GM04503 (cell line): ENCODE results near the gene GSN.
"Not testable (repeated sequence)": the region's sequence is repeated elsewhere in the genome, so short reads cannot be mapped to it uniquely, and the experiment has no call there.

Source experiments
- DNase-seq: peaks from one replicate; pipeline ENCODE4 v3.0.0-alpha.2; 2012; ENCODE audit warnings: low read depth

Gene GSN

GRCh38 chr9:121288673-121289025, 20.7 kb downstream of the GSN start:
- no peak for DNase-seq

- no peak for DNase-seq
Observed at GRCh38 chr9:121289026-121289771, 21.2 kb downstream of the GSN start.

GRCh38 chr9:121289772-121290370, 21.9 kb downstream of the GSN start:
- DNase-seq = no peak

- not testable (repeated sequence) for DNase-seq
Observed at GRCh38 chr9:121291536-121291935, 23.6 kb downstream of the GSN start.

GRCh38 chr9:121292051-121292450, 24.1 kb downstream of the GSN start:
- DNase-seq = no peak

GRCh38 chr9:121292801-121293241, 24.9 kb downstream of the GSN start:
- DNase-seq = no peak

- no peak for DNase-seq
Observed at GRCh38 chr9:121294151-121294743, 26.3 kb downstream of the GSN start.

GRCh38 chr9:121294866-121295661, 27.1 kb downstream of the GSN start:
- DNase-seq = no peak

- DNase-seq = no peak
Observed at GRCh38 chr9:121295662-121296191, 27.8 kb downstream of the GSN start.

GRCh38 chr9:121296213-121297127, 28.5 kb downstream of the GSN start:
- no peak for DNase-seq

- DNase-seq = no peak
Observed at GRCh38 chr9:121297389-121297788, 29.4 kb downstream of the GSN start.

- no peak for DNase-seq
Observed at GRCh38 chr9:121298016-121298538, 30.1 kb downstream of the GSN start.

GRCh38 chr9:121298689-121299466, 30.9 kb downstream of the GSN start:
- no peak for DNase-seq

GRCh38 chr9:121299467-121300282, 31.7 kb downstream of the GSN start:
- DNase-seq = no peak

- no peak for DNase-seq
Observed at GRCh38 chr9:121300283-121301119, 32.5 kb downstream of the GSN start.

GRCh38 chr9:121301881-121302286, 33.9 kb downstream of the GSN start:
- DNase-seq = no peak

GRCh38 chr9:121302341-121302740, 34.4 kb downstream of the GSN start:
- no peak for DNase-seq

GRCh38 chr9:121302786-121303185, 34.8 kb downstream of the GSN start:
- no peak for DNase-seq
